HEK293 (cell line): Measurements from ENCODE around the gene ERCC2.

Experiments used
- CTCF ChIA-PET: fragments of 350-600 bp; formaldehyde crosslinking; extraction: SDS; loops from one replicate; lab custom pipeline; 2021; ENCODE audit warnings: antibody characterized with exemption; lab: Yijun Ruan, JAX
- POLR2A ChIA-PET: fragments of 300-600 bp; formaldehyde crosslinking; extraction: SDS; loops from one replicate; lab custom pipeline; 2020; ENCODE audit warnings: antibody characterized with exemption, inconsistent platforms; lab: Yijun Ruan, JAX
- H3K27ac ChIP-seq: fragments of 200-500 bp; sonication (Bioruptor generic); 2 replicates; pipeline ENCODE4 v1.5.1; 2014; ENCODE audit warnings: low read depth, low read length, control low read depth, inconsistent platforms; ENCODE audit errors: extremely low read depth
- H3K36me3 ChIP-seq, 2 experiments: fragments of 200-500 bp in 1 of 2; sonication (Bioruptor generic) in 1 of 2; 1 replicate in 1 of 2; 2 replicates in 1 of 2; pipeline ENCODE4 v1.5.1; 2014 to 2017; ENCODE audit warnings: inconsistent platforms in 2 of 2, low read length in 2 of 2; ENCODE audit not compliant: control insufficient read depth in 2 of 2, insufficient read depth in 1 of 2
- H3K4me1 ChIP-seq: fragments of 200-500 bp; sonication (Bioruptor generic); 2 replicates; pipeline ENCODE4 v1.5.1; 2014; ENCODE audit warnings: mild to moderate bottlenecking, low read length, inconsistent platforms; ENCODE audit not compliant: control insufficient read depth, insufficient read depth
- H3K4me3 ChIP-seq: 2 replicates; pipeline ENCODE4 v1.5.1; 2011; ENCODE audit warnings: low read depth, mild to moderate bottlenecking, control low read depth, low read length, moderate library complexity
- H3K9me3 ChIP-seq: fragments of 200-500 bp; sonication (Bioruptor generic); 2 replicates; pipeline ENCODE4 v1.5.1; 2014; ENCODE audit warnings: low read depth, low read length, inconsistent platforms; ENCODE audit not compliant: control insufficient read depth, insufficient read depth
- ATF2 ChIP-seq: fragments of 450-650 bp; formaldehyde crosslinking; IDR thresholded peaks from 2 replicates; pipeline ENCODE4 v1.5.1; 2016; ENCODE audit warnings: missing biosample characterization, missing genetic modification characterization, low read depth
- GLI2 ChIP-seq: fragments of 450-650 bp; formaldehyde crosslinking; IDR thresholded peaks from 2 replicates; pipeline ENCODE4; 2017; ENCODE audit warnings: missing biosample characterization, missing genetic modification characterization, low read depth, borderline replicate concordance
- GLIS2 ChIP-seq: fragments of 450-650 bp; formaldehyde crosslinking; IDR thresholded peaks from 2 replicates; pipeline ENCODE4 v1.5.1; 2016; ENCODE audit warnings: missing biosample characterization, missing genetic modification characterization
- HIC1 ChIP-seq: fragments of 450-650 bp; formaldehyde crosslinking; IDR thresholded peaks from 2 replicates; pipeline ENCODE4 v1.5.1; 2016; ENCODE audit warnings: missing biosample characterization, missing genetic modification characterization
- KLF1 ChIP-seq: fragments of 450-650 bp; formaldehyde crosslinking; IDR thresholded peaks from 2 replicates; pipeline ENCODE4 v1.5.1; 2016; ENCODE audit warnings: missing biosample characterization, missing genetic modification characterization
- MZF1 ChIP-seq: fragments of 450-650 bp; formaldehyde crosslinking; IDR thresholded peaks from 2 replicates; pipeline ENCODE4 v1.5.1; 2017; ENCODE audit warnings: missing biosample characterization, missing genetic modification characterization, borderline replicate concordance
- PRDM10 ChIP-seq: fragments of 450-650 bp; formaldehyde crosslinking; IDR thresholded peaks from 2 replicates; pipeline ENCODE4 v1.5.1; 2016; ENCODE audit warnings: missing biosample characterization, missing genetic modification characterization
- SP2 ChIP-seq: fragments of 450-650 bp; formaldehyde crosslinking; IDR thresholded peaks from 2 replicates; pipeline ENCODE4 v1.5.1; 2016; ENCODE audit warnings: missing biosample characterization, missing genetic modification characterization
- ZBTB10 ChIP-seq: fragments of 450-650 bp; formaldehyde crosslinking; IDR thresholded peaks from 2 replicates; pipeline ENCODE4 v1.5.1; 2016; ENCODE audit warnings: missing biosample characterization, missing genetic modification characterization
- ZBTB48 ChIP-seq: fragments of 450-650 bp; formaldehyde crosslinking; IDR thresholded peaks from 2 replicates; pipeline ENCODE4 v1.5.1; 2016; ENCODE audit warnings: missing biosample characterization, missing genetic modification characterization
- ZBTB8A ChIP-seq: fragments of 450-650 bp; formaldehyde crosslinking; IDR thresholded peaks from 2 replicates; pipeline ENCODE4 v1.5.1; 2016; ENCODE audit warnings: missing biosample characterization, missing genetic modification characterization
- ZFP3 ChIP-seq: fragments of 450-650 bp; formaldehyde crosslinking; IDR thresholded peaks from 2 replicates; pipeline ENCODE4 v1.5.1; 2016; ENCODE audit warnings: low read depth, missing biosample characterization, missing genetic modification characterization
- ZNF274 ChIP-seq, 2 experiments: fragments of 200-500 bp in 1 of 2; fragments of 450-650 bp in 1 of 2; sonication (Bioruptor generic) in 1 of 2; formaldehyde crosslinking in 1 of 2; IDR thresholded peaks; 2 replicates each; pipeline versions ENCODE4 v1.5.1 to v1.6.1; 2014 to 2016; ENCODE audit warnings: borderline replicate concordance in 1 of 2, inconsistent platforms in 1 of 2, low read length in 1 of 2, missing biosample characterization in 1 of 2, missing genetic modification characterization in 1 of 2
- ZNF335 ChIP-seq: fragments of 450-650 bp; formaldehyde crosslinking; conservative IDR thresholded peaks from 2 replicates; pipeline ENCODE4 v1.5.1; 2016; ENCODE audit warnings: missing biosample characterization, missing genetic modification characterization
- ZNF776 ChIP-seq: fragments of 450-650 bp; formaldehyde crosslinking; IDR thresholded peaks from 2 replicates; pipeline ENCODE4 v1.5.0; 2017; ENCODE audit warnings: missing biosample characterization, missing genetic modification characterization, borderline replicate concordance
- TF ChIP-seq, protein P1 (sequence below): fragments of 450-650 bp; formaldehyde crosslinking; IDR thresholded peaks from 2 replicates; pipeline ENCODE4 v1.5.1; 2016; ENCODE audit warnings: missing biosample characterization, missing genetic modification characterization

ERCC2 gene

DNA sequence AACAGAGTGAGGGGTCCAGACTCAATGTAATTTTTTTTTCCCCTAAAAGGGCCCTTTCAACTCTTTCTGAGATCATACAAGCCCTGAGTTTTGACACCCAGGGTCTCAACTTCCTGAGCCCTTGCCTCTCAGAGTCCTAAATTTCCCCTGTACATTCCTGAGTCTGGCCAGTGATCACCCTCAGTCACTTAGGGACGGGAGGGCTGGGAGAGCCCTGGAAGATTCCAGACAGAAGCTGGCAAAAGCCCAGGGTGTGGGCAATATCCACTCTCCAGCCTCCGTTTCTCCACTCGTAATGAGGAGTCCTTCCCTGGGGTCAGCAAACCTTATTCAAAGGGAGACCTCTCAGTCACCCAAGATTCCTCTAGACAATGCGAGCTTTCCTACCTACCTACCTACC, 32.9 kb upstream of the ERCC2 start:
- Histone ChIP-seq H3K27ac (no peak overlapping the region), H3K4me3 (no peak overlapping the region), H3K36me3 (peaks cover 0 to 3% of the 10 kb centered on the region in 2 experiments; a peak in 2 of 3 replicates), H3K4me1 (0 out of 2 replicates have a peak, but pooled peaks cover 7% of the 10 kb centered on the region), H3K9me3 (no peaks in the 10 kb centered on the region)
- POLR2A ChIA-PET, result interaction anchor here (0.6 to 2.3 kb wide), 10 partner anchors 12 to 105 kb away, joined by 3 to 7 read pairs (median 4); partner anchors contain the start of genes ERCC1 and FOSB
- TF ChIP-seq PRDM10 (tag by site-specific recombination), result 0 out of 2 replicates have a peak, but pooled peaks have one; percentile 11
- TF ChIP-seq ZFP3 (tag by site-specific recombination), result no peak
- TF ChIP-seq, all 188 proteins: peak for 1
- CTCF ChIA-PET, result interaction anchor here (0.7 to 4.6 kb wide), 27 partner anchors 9 to 513 kb away, joined by 3 to 42 read pairs (median 7); partner anchors contain the start of genes ERCC1, FBXO46 and KLC3

DNA sequence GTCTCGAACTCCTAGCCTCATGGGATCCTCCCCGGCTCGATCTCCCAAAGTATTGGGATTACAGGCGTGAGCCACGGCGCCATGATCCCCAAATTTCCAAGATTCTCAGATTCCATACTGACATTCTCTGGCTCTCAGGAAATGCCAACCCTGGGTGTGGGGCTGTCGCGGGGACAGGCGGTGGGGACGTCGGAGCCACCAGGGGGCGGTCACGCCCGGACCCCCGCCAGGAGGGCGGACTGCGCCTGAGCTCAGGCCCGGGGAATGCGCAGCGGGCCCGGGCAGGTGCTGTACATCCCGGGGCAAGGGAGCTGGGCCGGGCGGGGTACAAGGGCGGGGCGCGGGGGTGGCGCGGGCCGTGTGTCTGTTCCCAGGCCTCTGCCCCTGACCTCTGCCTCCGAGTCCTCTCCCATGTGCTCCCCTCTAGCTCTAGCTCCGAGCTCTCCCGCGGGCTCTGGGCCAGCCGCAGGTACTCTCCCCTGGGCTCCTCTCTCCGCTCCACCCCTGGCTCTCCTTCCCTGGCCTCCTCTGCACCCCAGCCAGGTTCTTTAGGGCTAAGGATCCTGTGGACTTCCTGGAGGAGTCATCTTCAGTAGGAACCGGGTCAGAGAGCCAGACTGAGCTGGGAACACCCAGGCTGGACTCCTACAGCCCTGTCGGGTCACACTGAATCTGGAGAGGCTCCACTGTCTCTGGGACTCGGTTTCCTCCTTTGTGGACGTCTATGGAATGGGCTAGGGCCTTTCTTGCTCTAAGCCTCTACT, 32.1 kb upstream of the ERCC2 start:
- Histone ChIP-seq H3K27ac (no peak overlapping the region), H3K4me3 (no peak overlapping the region), H3K4me1 (0 out of 2 replicates have a peak, but pooled peaks cover 6% of the 10 kb centered on the region), H3K9me3 (no peaks in the 10 kb centered on the region), H3K36me3 (no peaks in the 10 kb centered on the region; a peak in 1 of 3 replicates)
- ChIA-PET CTCF (interaction anchor here (0.6 to 4.6 kb wide), 39 partner anchors 9 to 512 kb away, joined by 3 to 42 read pairs (median 5); partner anchors contain the start of genes ERCC1, ERCC2, FBXO46 and KLC3), POLR2A (interaction anchor here (0.5 to 2.0 kb wide), 12 partner anchors 11 to 106 kb away, joined by 3 to 6 read pairs (median 3); partner anchors contain the start of genes ERCC1 and FOSB)
- TF ChIP-seq SP2 (tag by site-specific recombination) (peak; percentile 35; the same call in 1 of the 2 replicates), KLF1 (tag by site-specific recombination) (peak; percentile 98), ZNF776 (no peak), HIC1 (tag by site-specific recombination) (no peak), ZNF274 (IDR thresholded peaks at IDR 0.05; ENCODE audit: low read length) (no peak), ZNF274 (tag by site-specific recombination; IDR thresholded peaks at IDR 0.05; ENCODE audit: borderline replicate concordance) (no peak), MZF1 (tag by site-specific recombination) (peak; percentile 56; the same call in 1 of the 2 replicates), ZNF335 (tag by site-specific recombination) (no peak; the same call in 1 of the 2 replicates), ZBTB10 (tag by site-specific recombination) (no peak; the same call in 1 of the 2 replicates), ZBTB48 (peak; percentile 77), GLIS2 (tag by site-specific recombination) (peak; percentile 81), ATF2 (tag by site-specific recombination) (no peak), ZBTB8A (peak; percentile 33; the same call in 1 of the 2 replicates), GLI2 (tag by site-specific recombination) (no peak)
- TF ChIP-seq, protein P1, sequence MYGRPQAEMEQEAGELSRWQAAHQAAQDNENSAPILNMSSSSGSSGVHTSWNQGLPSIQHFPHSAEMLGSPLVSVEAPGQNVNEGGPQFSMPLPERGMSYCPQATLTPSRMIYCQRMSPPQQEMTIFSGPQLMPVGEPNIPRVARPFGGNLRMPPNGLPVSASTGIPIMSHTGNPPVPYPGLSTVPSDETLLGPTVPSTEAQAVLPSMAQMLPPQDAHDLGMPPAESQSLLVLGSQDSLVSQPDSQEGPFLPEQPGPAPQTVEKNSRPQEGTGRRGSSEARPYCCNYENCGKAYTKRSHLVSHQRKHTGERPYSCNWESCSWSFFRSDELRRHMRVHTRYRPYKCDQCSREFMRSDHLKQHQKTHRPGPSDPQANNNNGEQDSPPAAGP (tag by site-specific recombination), result peak; percentile 73; the same call in 1 of the 2 replicates
